GM10266 (cell line): ENCODE data around the gene UQCC2.

Source experiments
- DNase-seq: peaks from one replicate; pipeline ENCODE4 v3.0.0; 2012; ENCODE audit errors: extremely low spot score
- CTCF ChIP-seq: IDR thresholded peaks from 2 replicates; pipeline ENCODE4 v1.5.1; 2012; ENCODE audit warnings: mild to moderate bottlenecking, low read depth; ENCODE audit not compliant: control insufficient read depth, insufficient read depth; ENCODE audit errors: missing control alignments

Gene UQCC2

GRCh38 chr6:33675968-33676367, 35.5 kb downstream of the UQCC2 start:
- TF ChIP-seq CTCF: no peak
- DNase-seq: no peak

- no peak for TF ChIP-seq CTCF
- no peak for DNase-seq
These were observed 37.6 kb downstream of the UQCC2 start for GRCh38 chr6:33673851-33674250.

- DNase-seq: no peak
- TF ChIP-seq CTCF: peak; percentile 21
These were observed 38.7 kb downstream of the UQCC2 start for GRCh38 chr6:33672808-33673207.

GRCh38 chr6:33671744-33672072, 39.8 kb downstream of the UQCC2 start:
- no peak for TF ChIP-seq CTCF
- DNase-seq: no peak

GRCh38 chr6:33670971-33671743, 40.3 kb downstream of the UQCC2 start:
- DNase-seq: no peak
- TF ChIP-seq CTCF: no peak

GRCh38 chr6:33670086-33670660, 41.3 kb downstream of the UQCC2 start:
- TF ChIP-seq CTCF: no peak
- no peak for DNase-seq

- no peak for DNase-seq
- no peak for TF ChIP-seq CTCF
These were observed 42.6 kb downstream of the UQCC2 start for GRCh38 chr6:33668914-33669313.
